Testis (tissue), 2 donors: ENCODE data around the gene NCR3LG1.

ENCODE experiments used
- POLR2A ChIP-seq: fragments of 450-650 bp; IDR thresholded peaks from one replicate; pipeline ENCODE4 v1.6.1; 2017; ENCODE audit warnings: antibody characterized with exemption, mild to moderate bottlenecking, moderate library complexity
- TF ChIP-seq, protein P1 (sequence below), 3 experiments: fragments of 450-650 bp in 2 of 3; fragments of 200-600 bp in 1 of 3; sonication (generic) in 1 of 3; IDR thresholded peaks; one replicate each; pipeline ENCODE4 v1.5.1; 2016 to 2019; ENCODE audit warnings: antibody characterized with exemption in 3 of 3, mild to moderate bottlenecking in 2 of 3, moderate library complexity in 1 of 3

DNA sequence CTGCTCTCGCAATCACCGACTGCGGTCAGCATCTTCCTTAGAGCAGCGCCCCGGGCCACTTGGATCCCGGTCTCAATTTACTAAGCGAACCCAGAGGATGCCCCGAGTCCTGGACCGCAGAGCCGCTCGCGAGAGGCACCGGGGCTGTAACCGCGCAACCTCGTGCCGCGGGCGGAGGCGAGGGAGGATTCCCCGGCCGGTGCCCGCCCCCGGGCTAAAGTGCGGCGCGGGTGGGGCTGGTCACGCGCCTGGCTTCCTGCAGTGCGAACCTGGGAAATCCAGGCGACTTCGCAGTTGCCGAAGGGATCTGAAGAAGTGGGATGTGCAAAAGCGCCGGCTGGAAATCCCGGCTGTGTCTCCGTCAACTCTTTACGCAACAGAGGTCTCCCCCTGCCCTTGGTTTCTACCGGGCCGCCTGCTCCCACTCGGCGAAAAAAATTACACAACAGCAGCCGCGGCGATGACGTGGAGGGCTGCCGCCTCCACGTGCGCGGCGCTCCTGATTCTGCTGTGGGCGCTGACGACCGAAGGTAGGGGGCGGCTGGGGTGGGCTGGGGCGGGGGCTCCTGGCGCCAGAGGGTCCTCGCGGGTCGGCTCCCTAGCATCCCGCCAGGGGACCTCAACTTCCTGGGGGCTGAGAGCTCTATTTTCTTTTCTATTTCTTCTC lies at the start of gene NCR3LG1:
- TF ChIP-seq, protein P1, sequence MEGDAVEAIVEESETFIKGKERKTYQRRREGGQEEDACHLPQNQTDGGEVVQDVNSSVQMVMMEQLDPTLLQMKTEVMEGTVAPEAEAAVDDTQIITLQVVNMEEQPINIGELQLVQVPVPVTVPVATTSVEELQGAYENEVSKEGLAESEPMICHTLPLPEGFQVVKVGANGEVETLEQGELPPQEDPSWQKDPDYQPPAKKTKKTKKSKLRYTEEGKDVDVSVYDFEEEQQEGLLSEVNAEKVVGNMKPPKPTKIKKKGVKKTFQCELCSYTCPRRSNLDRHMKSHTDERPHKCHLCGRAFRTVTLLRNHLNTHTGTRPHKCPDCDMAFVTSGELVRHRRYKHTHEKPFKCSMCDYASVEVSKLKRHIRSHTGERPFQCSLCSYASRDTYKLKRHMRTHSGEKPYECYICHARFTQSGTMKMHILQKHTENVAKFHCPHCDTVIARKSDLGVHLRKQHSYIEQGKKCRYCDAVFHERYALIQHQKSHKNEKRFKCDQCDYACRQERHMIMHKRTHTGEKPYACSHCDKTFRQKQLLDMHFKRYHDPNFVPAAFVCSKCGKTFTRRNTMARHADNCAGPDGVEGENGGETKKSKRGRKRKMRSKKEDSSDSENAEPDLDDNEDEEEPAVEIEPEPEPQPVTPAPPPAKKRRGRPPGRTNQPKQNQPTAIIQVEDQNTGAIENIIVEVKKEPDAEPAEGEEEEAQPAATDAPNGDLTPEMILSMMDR (IDR thresholded peaks at IDR 0.05) = no peak
- TF ChIP-seq POLR2A = no peak
